H1 (cell line): ENCODE data around the gene SPAAR. TPM values are rescaled to one million over a fixed set of nuclear protein-coding genes. Genes with fewer than 3 reads are reported as not detected.

ENCODE experiments used
- CTCF ChIA-PET: fragments of 300-600 bp; sonication (Branson Sonifier 250); formaldehyde crosslinking; loops from one replicate; lab custom pipeline; 2021; ENCODE audit not compliant: partially characterized antibody; lab: Charles Lee
- POLR2A ChIA-PET: fragments of 300-600 bp; sonication (Branson Sonifier 250); formaldehyde crosslinking; loops from one replicate; lab custom pipeline; 2021; ENCODE audit warnings: inconsistent platforms; ENCODE audit not compliant: partially characterized antibody; lab: Charles Lee
- DNase-seq, 2 experiments: peaks; one replicate each; pipeline versions ENCODE4 v3.0.0 to v3.0.0-alpha.2; 2010 to 2022; ENCODE audit warnings: low spot score in 2 of 2, low read depth in 1 of 2, mixed read lengths in 1 of 2
- FAIRE-seq: peaks from 2 replicates; lab custom pipeline; 2011; peaks lifted over from hg19 to GRCh38; lab: Jason Lieb, UNC
- H2AFZ ChIP-seq: 2 replicates; pipeline ENCODE4 v1.8.1; 2012; ENCODE audit warnings: low read length, inconsistent platforms
- H2AK5ac ChIP-seq: 2 replicates; pipeline ENCODE4 v1.6.1; 2013; ENCODE audit warnings: low read depth, low read length
- H2BK120ac ChIP-seq: replicated peaks from 2 replicates; pipeline ENCODE3; 2013; ENCODE audit warnings: low read depth, low read length, inconsistent platforms
- H2BK12ac ChIP-seq: 2 replicates; pipeline ENCODE4 v1.6.1; 2013; ENCODE audit warnings: low read depth, low read length
- H2BK15ac ChIP-seq: 2 replicates; pipeline ENCODE4 v1.6.1; 2013; ENCODE audit warnings: low read length
- H2BK20ac ChIP-seq: 2 replicates; pipeline ENCODE4 v1.6.1; 2013; ENCODE audit warnings: low read length
- H2BK5ac ChIP-seq: 2 replicates; pipeline ENCODE4 v1.6.1; 2013; ENCODE audit warnings: low read depth, low read length
- H3K14ac ChIP-seq: 2 replicates; pipeline ENCODE4 v1.6.1; 2013; ENCODE audit warnings: inconsistent platforms; ENCODE audit not compliant: insufficient read length
- H3K18ac ChIP-seq: 2 replicates; pipeline ENCODE4 v1.6.1; 2013; ENCODE audit warnings: low read length; ENCODE audit errors: extremely low read depth
- H3K23ac ChIP-seq: 2 replicates; pipeline ENCODE4 v1.6.1; 2013; ENCODE audit warnings: inconsistent platforms; ENCODE audit not compliant: insufficient read length
- H3K23me2 ChIP-seq: 2 replicates; pipeline ENCODE4 v1.6.1; 2013; ENCODE audit warnings: low read depth, low read length
- H3K27ac ChIP-seq: 2 replicates; pipeline ENCODE4 v1.6.1; 2011; ENCODE audit warnings: low read depth, low read length, inconsistent platforms
- H3K27me3 ChIP-seq, 4 experiments: replicated peaks in 1 of 4; 1 replicate in 1 of 4; 2 replicates in 3 of 4; pipeline versions ENCODE4 v1.6.1 to v1.8.1; 2011 to 2013; ENCODE audit warnings: low read length in 3 of 4, mild to moderate bottlenecking in 3 of 4, inconsistent platforms in 2 of 4, mixed read lengths in 2 of 4, moderate library complexity in 1 of 4; ENCODE audit not compliant: control insufficient read depth in 3 of 4, insufficient read depth in 3 of 4; ENCODE audit errors: extremely low read depth in 1 of 4
- H3K36me3 ChIP-seq, 4 experiments: 2 replicates each; pipeline versions ENCODE4 v1.6.1 to v1.8.1; 2011 to 2013; ENCODE audit warnings: mild to moderate bottlenecking in 4 of 4, low read length in 3 of 4, moderate library complexity in 2 of 4, control low read depth in 1 of 4, inconsistent platforms in 1 of 4; ENCODE audit not compliant: insufficient read depth in 4 of 4, control insufficient read depth in 2 of 4
- H3K4ac ChIP-seq: replicated peaks from 2 replicates; pipeline ENCODE3; 2013; ENCODE audit warnings: low read length, low read depth, mixed read lengths, inconsistent platforms; ENCODE audit not compliant: insufficient read length
- H3K4me1 ChIP-seq, 4 experiments: replicated peaks in 1 of 4; 1 replicate in 1 of 4; 2 replicates in 3 of 4; pipeline versions ENCODE4 v1.6.1 to v1.8.1; 2011 to 2013; ENCODE audit warnings: low read length in 3 of 4, inconsistent platforms in 2 of 4, mixed read lengths in 1 of 4; ENCODE audit not compliant: insufficient read depth in 4 of 4, control insufficient read depth in 3 of 4
- H3K4me2 ChIP-seq, 2 experiments: 2 replicates each; pipeline versions ENCODE4 v1.6.1 to v1.8.1; 2011 to 2013; ENCODE audit warnings: low read depth in 2 of 2, low read length in 2 of 2, control low read depth in 1 of 2, inconsistent platforms in 1 of 2, mild to moderate bottlenecking in 1 of 2; ENCODE audit not compliant: insufficient read depth in 1 of 2
- H3K4me3 ChIP-seq, 4 experiments: fragments of 200-600, 300-600 bp in 1 of 4; sonication (generic), shearing (Covaris generic), sonication (Bioruptor Twin) in 1 of 4; 2 replicates each; pipeline versions ENCODE4 v1.5.1 to v1.8.1; 2011 to 2016; ENCODE audit warnings: low read length in 4 of 4, low read depth in 3 of 4, control low read depth in 2 of 4, inconsistent platforms in 2 of 4, mild to moderate bottlenecking in 2 of 4, mixed read lengths in 1 of 4, moderate library complexity in 1 of 4; ENCODE audit not compliant: insufficient read depth in 2 of 4; ENCODE audit errors: extremely low read depth in 1 of 4
- H3K56ac ChIP-seq: replicated peaks from 2 replicates; pipeline ENCODE3; 2013; ENCODE audit warnings: low read depth, mild to moderate bottlenecking, mixed read lengths, low read length, inconsistent platforms; ENCODE audit not compliant: insufficient read length
- H3K79me1 ChIP-seq: 2 replicates; pipeline ENCODE4 v1.6.1; 2013; ENCODE audit warnings: low read depth, low read length, control low read depth
- H3K79me2 ChIP-seq, 2 experiments: 2 replicates each; pipeline versions ENCODE4 v1.6.1 to v1.8.1; 2012 to 2013; ENCODE audit warnings: low read length in 2 of 2, mild to moderate bottlenecking in 2 of 2, inconsistent platforms in 1 of 2; ENCODE audit not compliant: insufficient read depth in 2 of 2, control insufficient read depth in 1 of 2
- H3K9ac ChIP-seq, 4 experiments: replicated peaks in 1 of 4; 1 replicate in 1 of 4; 2 replicates in 3 of 4; pipeline versions ENCODE4 v1.6.1 to v1.8.1; 2011 to 2013; ENCODE audit warnings: low read depth in 3 of 4, low read length in 3 of 4, control low read depth in 2 of 4, mild to moderate bottlenecking in 2 of 4, moderate library complexity in 2 of 4, inconsistent platforms in 1 of 4; ENCODE audit errors: extremely low read depth in 1 of 4
- H3K9me3 ChIP-seq, 2 experiments: 2 replicates each; pipeline versions ENCODE4 v1.6.1 to v1.8.1; 2012 to 2013; ENCODE audit warnings: mild to moderate bottlenecking in 2 of 2, moderate library complexity in 2 of 2, control low read depth in 1 of 2, inconsistent platforms in 1 of 2, low read depth in 1 of 2, low read length in 1 of 2, mixed read lengths in 1 of 2; ENCODE audit not compliant: insufficient read depth in 2 of 2
- H4K20me1 ChIP-seq, 2 experiments: replicated peaks in 1 of 2; 2 replicates each; pipeline versions ENCODE3 to v1.8.1; 2011 to 2013; ENCODE audit warnings: inconsistent platforms in 2 of 2, low read length in 2 of 2, mild to moderate bottlenecking in 1 of 2; ENCODE audit not compliant: insufficient read depth in 2 of 2, control insufficient read depth in 1 of 2
- H4K5ac ChIP-seq: 2 replicates; pipeline ENCODE4 v1.6.1; 2013; ENCODE audit warnings: low read length, low read depth, mixed read lengths, inconsistent platforms; ENCODE audit not compliant: insufficient read length
- H4K8ac ChIP-seq: 2 replicates; pipeline ENCODE4 v1.8.0; 2013; ENCODE audit warnings: mild to moderate bottlenecking, moderate library complexity, low read length, inconsistent platforms; ENCODE audit not compliant: insufficient read depth; ENCODE audit errors: extremely low read depth
- H4K91ac ChIP-seq: replicated peaks from 2 replicates; pipeline ENCODE3; 2013; ENCODE audit warnings: low read length, mixed read lengths, inconsistent platforms; ENCODE audit not compliant: insufficient read length
- ASH2L ChIP-seq: fragments of 200-600, 300-600 bp; sonication (generic); IDR thresholded peaks from one replicate; pipeline ENCODE4 v1.7.1; 2017; ENCODE audit warnings: low read length
- BACH1 ChIP-seq: IDR thresholded peaks from 2 replicates; pipeline ENCODE4 v1.6.1; 2012; ENCODE audit warnings: low read length, improper control_type of control experiment
- CBX8 ChIP-seq: fragments of 300-800, 300-1000 bp; sonication (generic); IDR thresholded peaks from 2 replicates; pipeline ENCODE4 v1.7.1; 2016; ENCODE audit warnings: low read depth, low read length, borderline replicate concordance
- CTBP2 ChIP-seq: IDR thresholded peaks from 2 replicates; pipeline ENCODE4 v1.7.0; 2011; ENCODE audit warnings: borderline replicate concordance, mild to moderate bottlenecking, moderate library complexity, mixed read lengths, low read length; ENCODE audit not compliant: insufficient read depth, insufficient read length
- EP300 ChIP-seq, 2 experiments: IDR thresholded peaks; 1 replicate in 1 of 2; 2 replicates in 1 of 2; pipeline ENCODE4 v1.6.1; 2011 to 2012; ENCODE audit warnings: low read depth in 2 of 2, low read length in 2 of 2, mild to moderate bottlenecking in 2 of 2, borderline replicate concordance in 1 of 2, inconsistent platforms in 1 of 2, moderate library complexity in 1 of 2
- HDAC6 ChIP-seq: IDR thresholded peaks from one replicate; pipeline ENCODE4 v1.7.1; 2012; ENCODE audit warnings: low read depth, mild to moderate bottlenecking, inconsistent platforms, low read length, moderate library complexity
- JUND ChIP-seq: IDR thresholded peaks from 2 replicates; pipeline ENCODE4 v1.6.1; 2011; ENCODE audit warnings: mild to moderate bottlenecking, improper control_type of control experiment, low read length
- KDM4A ChIP-seq: IDR thresholded peaks from one replicate; pipeline ENCODE4 v1.7.1; 2012; ENCODE audit warnings: low read depth, mild to moderate bottlenecking, moderate library complexity, low read length, inconsistent platforms; ENCODE audit not compliant: severe bottlenecking
- KDM5A ChIP-seq: fragments of 200-600 bp; IDR thresholded peaks from 2 replicates; pipeline ENCODE4 v1.7.1; 2012; ENCODE audit warnings: mild to moderate bottlenecking, low read length, inconsistent platforms, mixed read lengths
- POLR2A ChIP-seq, 2 experiments: IDR thresholded peaks; 1 replicate in 1 of 2; 2 replicates in 1 of 2; pipeline ENCODE4 v1.6.1; 2011; ENCODE audit warnings: low read depth in 2 of 2, low read length in 2 of 2, mild to moderate bottlenecking in 2 of 2; ENCODE audit errors: control extremely low read depth in 1 of 2
- RNF2 ChIP-seq: fragments of 200-900, 300-1000 bp; sonication (generic); IDR thresholded peaks from 2 replicates; pipeline ENCODE4 v1.7.1; 2016; ENCODE audit warnings: borderline replicate concordance, low read depth, mild to moderate bottlenecking, antibody characterized with exemption, low read length; ENCODE audit not compliant: poor library complexity, severe bottlenecking; ENCODE audit errors: missing control alignments
- SP1 ChIP-seq: IDR thresholded peaks from 2 replicates; pipeline ENCODE4 v1.6.1; 2011; ENCODE audit warnings: low read depth, low read length
- SRF ChIP-seq: IDR thresholded peaks from 2 replicates; pipeline ENCODE4 v1.6.1; 2011; ENCODE audit warnings: mild to moderate bottlenecking, low read depth, low read length, moderate library complexity
- SUZ12 ChIP-seq: fragments of 200-600 bp; sonication (generic); IDR thresholded peaks from 2 replicates; pipeline ENCODE4 v1.6.1; 2012; ENCODE audit warnings: mild to moderate bottlenecking, inconsistent platforms, low read length, moderate library complexity, mixed read lengths
- TBP ChIP-seq: IDR thresholded peaks from 2 replicates; pipeline ENCODE4 v1.6.1; 2011; ENCODE audit warnings: low read depth, low read length, improper control_type of control experiment
- TCF12 ChIP-seq: IDR thresholded peaks from 2 replicates; pipeline ENCODE4 v1.6.1; 2011; ENCODE audit warnings: low read depth, mild to moderate bottlenecking, low read length
- WGBS, 2 experiments: shearing (Covaris generic) in 1 of 2; methylation state at CpG; one replicate each; pipeline versions ENCODE4 v1.1.6 to v1.1.7; 2013 to 2015; ENCODE audit warnings: low lambda C conversion rate in 2 of 2, mixed read lengths in 2 of 2, inconsistent platforms in 1 of 2, low coverage in 1 of 2, missing lambda C conversion rate in 1 of 2; ENCODE audit not compliant: insufficient replicate concordance in 2 of 2, insufficient coverage in 1 of 2, insufficient read length in 1 of 2; ENCODE audit errors: extremely low coverage in 1 of 2, missing lambda C conversion rate in 1 of 2; 5-methylcytosine and 5-hydroxymethylcytosine counted together
- polyA plus RNA-seq, 7 experiments: library from polyadenylated mRNA; depleted of rRNA in 3 of 7; stranded (reverse) in 5 of 7; unstranded in 2 of 7; fragments of >200 nt in 5 of 7; fragments of 200-250 nt in 2 of 7; gene quantifications; 1 replicate in 5 of 7; 2 replicates in 1 of 7; 4 replicates in 1 of 7; pipeline versions ENCODE4 v1.2.1 to v1.2.3, GENCODE V29; 2011 to 2013; ENCODE audit warnings: missing spikeins in 2 of 7, mixed read lengths in 2 of 7
- total RNA-seq: library from RNA; stranded (reverse); fragmentation: NEBNext Ultra II Directional; extraction: Animal tissue kit (Norgen Biotek cat#: 25700); gene quantifications from 2 replicates; pipeline ENCODE4 v1.2.1, GENCODE V29; 2021

Gene SPAAR
- total and polyA plus RNA-seq, 2 of the 8 experiments (the other 6 are each of a cell fraction or from before 2014, with no cell fraction given) = 0.27 TPM; not detected in 1

GRCh38 chr9:35929453-35929718 is 20.1 kb downstream of the SPAAR start:
- H2AK5ac ChIP-seq = no peak overlapping the region
- ChIA-PET POLR2A (no interaction called here), CTCF (interaction anchor here (1.0 kb wide), 1 partner anchor 104 kb away, joined by 4 read pairs; no protein-coding TSS in a partner anchor)
- no peak overlapping the region for H3K9ac ChIP-seq
- no peak overlapping the region for H3K27ac ChIP-seq
- H2AFZ ChIP-seq = no peak overlapping the region
- H4K20me1 ChIP-seq = no peaks in the 10 kb centered on the region
- no peak overlapping the region for H2BK20ac ChIP-seq
- no peak for DNase-seq
- H3K4me3 ChIP-seq = no peak overlapping the region
- no peak for FAIRE-seq
- H3K79me2 ChIP-seq = no peaks in the 10 kb centered on the region
- H3K23me2 ChIP-seq = no peaks in the 10 kb centered on the region
- no peak overlapping the region for H3K56ac ChIP-seq
- no peaks in the 10 kb centered on the region for H3K4me1 ChIP-seq
- no peak overlapping the region for H2BK12ac ChIP-seq
- no peak overlapping the region for H4K8ac ChIP-seq
- H3K4me2 ChIP-seq = no peak overlapping the region
- no peak overlapping the region for H2BK5ac ChIP-seq
- H4K91ac ChIP-seq = no peak overlapping the region
- H4K5ac ChIP-seq = no peak overlapping the region
- no peak overlapping the region for H3K18ac ChIP-seq
- H3K14ac ChIP-seq = no peak overlapping the region
- 95% methylated on average over 6 of the region's 6 CpGs; no CpG with 5 or more reads in 1 of the 2 experiments for WGBS, 2 experiments
- H3K9me3 ChIP-seq = no peaks in the 10 kb centered on the region
- H3K27me3 ChIP-seq = no peaks in the 10 kb centered on the region
- no peak overlapping the region for H2BK15ac ChIP-seq
- no peaks in the 10 kb centered on the region for H3K36me3 ChIP-seq
- H2BK120ac ChIP-seq = no peak overlapping the region
- H3K4ac ChIP-seq = no peak overlapping the region
- H3K79me1 ChIP-seq = no peaks in the 10 kb centered on the region
- H3K23ac ChIP-seq = no peak overlapping the region
- no peak for TF ChIP-seq TCF12
- no peak for TF ChIP-seq EP300 (IDR thresholded peaks at IDR 0.05; ENCODE audit: borderline replicate concordance in 1 of 2, low read depth in 2 of 2, low read length in 2 of 2)
- no peak for TF ChIP-seq JUND
- no peak for TF ChIP-seq POLR2A (IDR thresholded peaks at IDR 0.05; ENCODE audit: control extremely low read depth in 1 of 2, low read depth in 2 of 2, low read length in 2 of 2)
- no peak for TF ChIP-seq CBX8
- TF ChIP-seq HDAC6 = no peak
- no peak for TF ChIP-seq SUZ12
- no peak for TF ChIP-seq ASH2L
- TF ChIP-seq KDM5A = no peak
- TF ChIP-seq SRF = no peak
- TF ChIP-seq SP1 = no peak
- no peak for TF ChIP-seq KDM4A
- no peak for TF ChIP-seq RNF2
- TF ChIP-seq CTBP2 = no peak
- no peak for TF ChIP-seq TBP
- TF ChIP-seq BACH1 = no peak
